GM12878 (cell line): ENCODE measurements around the gene PANX2. TPM values are rescaled to one million over a fixed set of nuclear protein-coding genes. Genes with fewer than 3 reads are reported as not detected.

Source experiments
- ATAC-seq: fragments of 200-7000 bp; cut with Tn5 transposase; 3 replicates; pipeline ENCODE4 v1.9.1; 2020; ENCODE audit warnings: mild to moderate bottlenecking, moderate library complexity
- BruUV-seq: library from RNA; stranded (reverse); fragments of 400-500 nt; replicated peaks from 2 replicates; lab custom pipeline; 2021; lab: Mats Ljungman, UMichigan
- CTCF ChIA-PET: fragments of 300-600 bp; sonication (Branson Sonifier 250); formaldehyde crosslinking; extraction: SDS; loops from one replicate; lab custom pipeline; 2021; ENCODE audit warnings: inconsistent platforms; lab: Yijun Ruan, JAX
- POLR2A ChIA-PET: fragments of 350-600 bp; formaldehyde crosslinking; extraction: SDS; loops from one replicate; lab custom pipeline; 2021; ENCODE audit warnings: inconsistent platforms; lab: Charles Lee
- RAD21 ChIA-PET: fragments of 300-600 bp; sonication (Branson Sonifier 250); formaldehyde crosslinking; loops from one replicate; lab custom pipeline; 2023; ENCODE audit warnings: antibody characterized with exemption; ENCODE audit not compliant: unreplicated experiment; lab: Charles Lee
- SMC1A ChIA-PET: fragments of 300-600 bp; sonication (Branson Sonifier 250); formaldehyde crosslinking; loops from one replicate; lab custom pipeline; 2023; ENCODE audit not compliant: unreplicated experiment, uncharacterized antibody; lab: Charles Lee
- DNase-seq: peaks from one replicate; pipeline ENCODE4 v3.0.0-alpha.2; 2011; ENCODE audit warnings: low read depth, low spot score
- FAIRE-seq: peaks from 3 replicates; lab custom pipeline; 2011; peaks lifted over from hg19 to GRCh38; lab: Jason Lieb, UNC
- H2AFZ ChIP-seq: 2 replicates; pipeline ENCODE4 v1.6.0; 2011; ENCODE audit warnings: low read depth, low read length, control low read depth; ENCODE audit not compliant: control insufficient read depth
- H3K27ac ChIP-seq: 2 replicates; pipeline ENCODE4 v1.5.1; 2011; ENCODE audit warnings: control low read depth; ENCODE audit not compliant: control insufficient read depth, insufficient read depth
- H3K27me3 ChIP-seq, 2 experiments: replicated peaks in 1 of 2; 2 replicates each; pipeline versions ENCODE4 v1.6.0 to v1.6.1; 2011; ENCODE audit warnings: low read length in 1 of 2; ENCODE audit not compliant: control insufficient read depth in 2 of 2, insufficient read depth in 2 of 2
- H3K36me3 ChIP-seq, 2 experiments: 2 replicates each; pipeline ENCODE4 v1.5.1; 2011; ENCODE audit warnings: low read length in 1 of 2; ENCODE audit not compliant: control insufficient read depth in 2 of 2, insufficient read depth in 2 of 2
- H3K4me1 ChIP-seq: 2 replicates; pipeline ENCODE4 v1.6.1; 2011; ENCODE audit warnings: mild to moderate bottlenecking, low read length, moderate library complexity, mixed read lengths; ENCODE audit not compliant: control insufficient read depth, insufficient read depth
- H3K4me2 ChIP-seq: 2 replicates; pipeline ENCODE4 v1.6.0; 2011; ENCODE audit warnings: control low read depth; ENCODE audit not compliant: control insufficient read depth, insufficient read depth
- H3K4me3 ChIP-seq: fragments of 200-600 bp; sonication (generic); 2 replicates; pipeline ENCODE4 v1.5.1; 2016
- H3K79me2 ChIP-seq: 2 replicates; pipeline ENCODE4 v1.6.0; 2011; ENCODE audit warnings: low read length; ENCODE audit not compliant: control insufficient read depth, insufficient read depth
- H3K9ac ChIP-seq: 2 replicates; pipeline ENCODE4 v1.8.0; 2011; ENCODE audit warnings: low read length, control low read depth, mixed read lengths; ENCODE audit not compliant: control insufficient read depth, insufficient read depth
- H3K9me3 ChIP-seq: replicated peaks from 3 replicates; pipeline ENCODE4 v1.5.1; 2011; ENCODE audit warnings: mild to moderate bottlenecking, low read length; ENCODE audit not compliant: control insufficient read depth, insufficient read depth
- H4K20me1 ChIP-seq: 2 replicates; pipeline ENCODE4 v1.6.0; 2011; ENCODE audit not compliant: control insufficient read depth, insufficient read depth
- JUNB ChIP-seq: IDR thresholded peaks from 2 replicates; pipeline ENCODE4 v1.6.1; 2016; ENCODE audit warnings: antibody characterized with exemption, mild to moderate bottlenecking
- MYC ChIP-seq: IDR thresholded peaks from 2 replicates; pipeline ENCODE4 v1.6.1; 2011; ENCODE audit warnings: mild to moderate bottlenecking, low read length, moderate library complexity, inconsistent platforms; ENCODE audit not compliant: insufficient read depth, insufficient replicate concordance, insufficient read length, severe bottlenecking
- NFXL1 ChIP-seq: fragments of 450-650 bp; IDR thresholded peaks from 2 replicates; pipeline ENCODE4 v1.6.1; 2017; ENCODE audit warnings: antibody characterized with exemption, mild to moderate bottlenecking, borderline replicate concordance
- PKNOX1 ChIP-seq: fragments of 450-650 bp; IDR thresholded peaks from 2 replicates; pipeline ENCODE4 v1.6.1; 2016; ENCODE audit warnings: mild to moderate bottlenecking
- RBBP5 ChIP-seq: fragments of 200-600 bp; sonication (generic); conservative IDR thresholded peaks from 2 replicates; pipeline ENCODE4 v1.6.1; 2016
- SIN3A ChIP-seq: IDR thresholded peaks from 2 replicates; pipeline ENCODE4 v1.6.1; 2012; ENCODE audit warnings: low read depth, low read length, improper control_type of control experiment
- SREBF1 ChIP-seq: IDR thresholded peaks from 2 replicates; pipeline ENCODE4 v1.6.1; 2012; ENCODE audit warnings: mild to moderate bottlenecking, low read length
- SREBF2 ChIP-seq: IDR thresholded peaks from 2 replicates; pipeline ENCODE4 v1.6.1; 2012; ENCODE audit warnings: mild to moderate bottlenecking, low read length
- SUZ12 ChIP-seq: fragments of 200-600 bp; sonication (generic); IDR thresholded peaks from one replicate; pipeline ENCODE4 v1.6.1; 2018; ENCODE audit warnings: antibody characterized with exemption, mild to moderate bottlenecking; ENCODE audit not compliant: unreplicated experiment
- TCF3 ChIP-seq: IDR thresholded peaks from 2 replicates; pipeline ENCODE4 v1.6.1; 2012; ENCODE audit warnings: low read depth, mild to moderate bottlenecking, low read length, borderline replicate concordance; ENCODE audit not compliant: insufficient read depth
- ZNF622 ChIP-seq: fragments of 450-650 bp; IDR thresholded peaks from 2 replicates; pipeline ENCODE4 v1.6.1; 2017; ENCODE audit warnings: mild to moderate bottlenecking, inconsistent platforms
- WGBS: methylation state at CpG from one replicate; pipeline ENCODE4 v1.1.6; 2016; ENCODE audit warnings: low lambda C conversion rate; ENCODE audit not compliant: insufficient replicate concordance, insufficient coverage; ENCODE audit errors: missing lambda C conversion rate; 5-methylcytosine and 5-hydroxymethylcytosine counted together
- in situ Hi-C: fragments of 300-500 bp; cut with MboI; formaldehyde crosslinking; loops from 9 replicates; pipeline ENCODE4 v1.14.3; 2018; ENCODE audit warnings: mixed read lengths
- intact Hi-C: fragments of 100-400 bp; cut with micrococcal nuclease; formaldehyde crosslinking; loops from one replicate; pipeline ENCODE4 v1.14.2; 2022; ENCODE audit not compliant: unreplicated experiment
- polyA plus RNA-seq, 11 experiments: library from polyadenylated mRNA; depleted of rRNA in 4 of 11; unstranded in 6 of 11; stranded (reverse) in 5 of 11; fragments of >200 nt; fragmentation: Nextera tagmentation in 4 of 11; fragmentation: Illumina TruSeq in 1 of 11; extraction: Ambion mirVana in 4 of 11; extraction: Trizol in 1 of 11; gene quantifications; 1 replicate in 1 of 11; 2 replicates in 10 of 11; pipeline versions ENCODE4 v1.2.1 to v1.2.3, GENCODE V29; 2011 to 2016; ENCODE audit warnings: inconsistent platforms in 2 of 11, missing spikeins in 2 of 11, low read depth in 1 of 11
- total RNA-seq, 4 experiments: library from RNA; depleted of rRNA in 3 of 4; stranded (reverse); fragments of >200 nt in 3 of 4; fragmentation: Illumina TruSeq in 1 of 4; extraction: Trizol in 1 of 4; gene quantifications; 2 replicates each; pipeline versions ENCODE4 v1.2.1 to v1.2.3, GENCODE V29; 2013 to 2021
- TF ChIP-seq, protein P1 (sequence below): fragments of 450-650 bp; IDR thresholded peaks from 2 replicates; pipeline ENCODE4 v1.6.1; 2016; ENCODE audit warnings: mild to moderate bottlenecking, moderate library complexity, borderline replicate concordance
- TF ChIP-seq, protein P2 (sequence below): fragments of 450-650 bp; IDR thresholded peaks from 2 replicates; pipeline ENCODE4 v1.6.1; 2018; ENCODE audit warnings: mild to moderate bottlenecking, low read depth, moderate library complexity; ENCODE audit not compliant: partially characterized antibody

Gene PANX2
- total and polyA plus RNA-seq, 10 of the 15 experiments (the other 5 are each of a cell fraction or from before 2014, with no cell fraction given): 0.04 to 0.44 (median 0.17) TPM; not detected in 5

DNA sequence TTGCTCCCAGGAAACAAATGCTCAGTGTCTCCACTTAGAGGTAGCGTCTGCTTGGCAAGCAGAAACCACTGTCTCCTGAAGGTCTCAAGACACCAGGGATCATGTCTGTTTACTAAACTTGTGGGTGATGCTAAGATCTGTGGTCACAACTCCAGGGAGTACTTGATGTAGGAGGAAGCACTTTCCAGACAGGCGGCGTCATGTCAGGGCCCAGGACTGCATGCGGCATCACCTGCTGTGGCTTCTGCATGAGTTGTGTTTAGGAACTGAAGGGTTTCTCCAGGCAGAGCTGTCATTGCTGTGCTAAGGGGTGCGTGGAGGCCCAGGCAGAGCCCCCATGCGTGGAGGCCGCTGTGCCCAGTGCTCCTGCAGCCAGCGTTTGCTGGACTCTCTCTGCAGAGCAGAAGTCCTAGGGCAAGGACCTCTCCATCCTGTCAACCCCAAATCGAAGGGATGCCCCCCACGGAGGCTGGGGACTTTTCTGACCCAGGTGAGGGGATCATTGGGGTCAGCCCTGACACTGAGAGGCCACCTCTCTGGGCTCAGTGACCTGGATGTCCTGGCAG, 8.1 kb upstream of the PANX2 start (continued):
- TF ChIP-seq, protein P1, sequence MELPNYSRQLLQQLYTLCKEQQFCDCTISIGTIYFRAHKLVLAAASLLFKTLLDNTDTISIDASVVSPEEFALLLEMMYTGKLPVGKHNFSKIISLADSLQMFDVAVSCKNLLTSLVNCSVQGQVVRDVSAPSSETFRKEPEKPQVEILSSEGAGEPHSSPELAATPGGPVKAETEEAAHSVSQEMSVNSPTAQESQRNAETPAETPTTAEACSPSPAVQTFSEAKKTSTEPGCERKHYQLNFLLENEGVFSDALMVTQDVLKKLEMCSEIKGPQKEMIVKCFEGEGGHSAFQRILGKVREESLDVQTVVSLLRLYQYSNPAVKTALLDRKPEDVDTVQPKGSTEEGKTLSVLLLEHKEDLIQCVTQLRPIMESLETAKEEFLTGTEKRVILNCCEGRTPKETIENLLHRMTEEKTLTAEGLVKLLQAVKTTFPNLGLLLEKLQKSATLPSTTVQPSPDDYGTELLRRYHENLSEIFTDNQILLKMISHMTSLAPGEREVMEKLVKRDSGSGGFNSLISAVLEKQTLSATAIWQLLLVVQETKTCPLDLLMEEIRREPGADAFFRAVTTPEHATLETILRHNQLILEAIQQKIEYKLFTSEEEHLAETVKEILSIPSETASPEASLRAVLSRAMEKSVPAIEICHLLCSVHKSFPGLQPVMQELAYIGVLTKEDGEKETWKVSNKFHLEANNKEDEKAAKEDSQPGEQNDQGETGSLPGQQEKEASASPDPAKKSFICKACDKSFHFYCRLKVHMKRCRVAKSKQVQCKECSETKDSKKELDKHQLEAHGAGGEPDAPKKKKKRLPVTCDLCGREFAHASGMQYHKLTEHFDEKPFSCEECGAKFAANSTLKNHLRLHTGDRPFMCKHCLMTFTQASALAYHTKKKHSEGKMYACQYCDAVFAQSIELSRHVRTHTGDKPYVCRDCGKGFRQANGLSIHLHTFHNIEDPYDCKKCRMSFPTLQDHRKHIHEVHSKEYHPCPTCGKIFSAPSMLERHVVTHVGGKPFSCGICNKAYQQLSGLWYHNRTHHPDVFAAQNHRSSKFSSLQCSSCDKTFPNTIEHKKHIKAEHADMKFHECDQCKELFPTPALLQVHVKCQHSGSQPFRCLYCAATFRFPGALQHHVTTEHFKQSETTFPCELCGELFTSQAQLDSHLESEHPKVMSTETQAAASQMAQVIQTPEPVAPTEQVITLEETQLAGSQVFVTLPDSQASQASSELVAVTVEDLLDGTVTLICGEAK: no peak
- TF ChIP-seq PKNOX1 (no peak), ZNF622 (no peak)

GRCh38 chr22:50165436-50166123, 5.0 kb upstream of the PANX2 start:
- SMC1A ChIA-PET: no interaction called here
- Histone ChIP-seq H3K79me2 (no peaks in the 10 kb centered on the region), H3K9me3 (no peaks in the 10 kb centered on the region), H3K27me3 (peaks cover 2 to 5% of the 10 kb centered on the region in 2 experiments; a peak in 3 of 4 replicates), H3K27ac (no peak overlapping the region), H3K4me2 (no peak overlapping the region), H3K4me1 (no peaks in the 10 kb centered on the region), H3K36me3 (no peaks in the 10 kb centered on the region), H2AFZ (no peak overlapping the region), H3K4me3 (no peak overlapping the region), H4K20me1 (no peaks in the 10 kb centered on the region), H3K9ac (no peak overlapping the region)
- RAD21 ChIA-PET: no interaction called here
- no peak for FAIRE-seq
- intact Hi-C loops (no loop called here), in situ Hi-C loops (no loop called here)
- CTCF ChIA-PET: interaction anchor here (0.6 to 1.4 kb wide), 2 partner anchors 44 to 46 kb away, joined by 4 read pairs; no protein-coding TSS in a partner anchor
- no peak for DNase-seq
- POLR2A ChIA-PET: no interaction called here
- WGBS: 71% methylated on average over 27 of the region's 28 CpGs
- no peak for ATAC-seq
- no TSS peak for BruUV-seq
- no peak for TF ChIP-seq MYC
- no peak for TF ChIP-seq SREBF1
- TF ChIP-seq RBBP5: no peak
- no peak for TF ChIP-seq SUZ12
- TF ChIP-seq, protein P2, sequence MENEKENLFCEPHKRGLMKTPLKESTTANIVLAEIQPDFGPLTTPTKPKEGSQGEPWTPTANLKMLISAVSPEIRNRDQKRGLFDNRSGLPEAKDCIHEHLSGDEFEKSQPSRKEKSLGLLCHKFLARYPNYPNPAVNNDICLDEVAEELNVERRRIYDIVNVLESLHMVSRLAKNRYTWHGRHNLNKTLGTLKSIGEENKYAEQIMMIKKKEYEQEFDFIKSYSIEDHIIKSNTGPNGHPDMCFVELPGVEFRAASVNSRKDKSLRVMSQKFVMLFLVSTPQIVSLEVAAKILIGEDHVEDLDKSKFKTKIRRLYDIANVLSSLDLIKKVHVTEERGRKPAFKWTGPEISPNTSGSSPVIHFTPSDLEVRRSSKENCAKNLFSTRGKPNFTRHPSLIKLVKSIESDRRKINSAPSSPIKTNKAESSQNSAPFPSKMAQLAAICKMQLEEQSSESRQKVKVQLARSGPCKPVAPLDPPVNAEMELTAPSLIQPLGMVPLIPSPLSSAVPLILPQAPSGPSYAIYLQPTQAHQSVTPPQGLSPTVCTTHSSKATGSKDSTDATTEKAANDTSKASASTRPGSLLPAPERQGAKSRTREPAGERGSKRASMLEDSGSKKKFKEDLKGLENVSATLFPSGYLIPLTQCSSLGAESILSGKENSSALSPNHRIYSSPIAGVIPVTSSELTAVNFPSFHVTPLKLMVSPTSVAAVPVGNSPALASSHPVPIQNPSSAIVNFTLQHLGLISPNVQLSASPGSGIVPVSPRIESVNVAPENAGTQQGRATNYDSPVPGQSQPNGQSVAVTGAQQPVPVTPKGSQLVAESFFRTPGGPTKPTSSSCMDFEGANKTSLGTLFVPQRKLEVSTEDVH: no peak
- no peak for TF ChIP-seq SIN3A
- TF ChIP-seq SREBF2: no peak
- no peak for TF ChIP-seq ZNF622
- TF ChIP-seq JUNB: no peak
- TF ChIP-seq NFXL1: no peak
- TF ChIP-seq TCF3: no peak
